Measurements from ENCODE around the gene PALLD.
A peak's percentile ranks its signal among the peaks of the same experiment; 100 is the strongest.
"Not testable (repeated sequence)": the region's sequence is repeated elsewhere in the genome, so short reads cannot be mapped to it uniquely, and the experiment has no call there.

The PALLD gene

DNA sequence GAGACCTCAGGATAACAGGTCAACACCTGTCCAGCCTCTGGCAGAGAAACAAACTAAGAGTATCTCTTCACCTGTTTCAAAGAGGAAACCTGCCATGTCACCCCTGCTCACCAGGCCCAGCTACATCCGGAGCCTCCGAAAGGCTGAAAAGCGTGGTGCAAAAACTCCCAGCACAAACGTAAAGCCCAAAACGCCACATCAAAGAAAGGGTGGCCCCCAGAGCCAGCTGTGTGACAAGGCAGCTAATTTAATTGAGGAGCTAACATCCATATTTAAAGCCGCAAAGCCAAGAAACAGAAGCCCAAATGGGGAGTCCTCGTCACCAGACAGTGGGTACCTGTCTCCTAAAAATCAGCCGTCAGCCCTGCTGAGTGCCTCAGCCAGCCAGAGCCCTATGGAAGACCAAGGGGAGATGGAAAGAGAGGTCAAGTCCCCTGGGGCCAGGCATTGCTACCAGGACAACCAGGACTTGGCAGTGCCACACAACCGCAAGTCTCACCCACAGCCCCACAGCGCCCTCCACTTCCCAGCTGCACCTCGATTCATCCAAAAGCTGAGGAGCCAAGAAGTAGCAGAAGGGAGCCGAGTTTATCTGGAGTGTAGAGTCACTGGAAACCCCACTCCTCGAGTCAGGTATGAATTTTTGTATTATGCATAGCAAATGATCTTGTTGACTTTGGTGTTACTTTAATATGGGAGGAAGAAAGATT is 15.1 kb downstream of the PALLD start:
- TF ChIP-seq, protein P1, sequence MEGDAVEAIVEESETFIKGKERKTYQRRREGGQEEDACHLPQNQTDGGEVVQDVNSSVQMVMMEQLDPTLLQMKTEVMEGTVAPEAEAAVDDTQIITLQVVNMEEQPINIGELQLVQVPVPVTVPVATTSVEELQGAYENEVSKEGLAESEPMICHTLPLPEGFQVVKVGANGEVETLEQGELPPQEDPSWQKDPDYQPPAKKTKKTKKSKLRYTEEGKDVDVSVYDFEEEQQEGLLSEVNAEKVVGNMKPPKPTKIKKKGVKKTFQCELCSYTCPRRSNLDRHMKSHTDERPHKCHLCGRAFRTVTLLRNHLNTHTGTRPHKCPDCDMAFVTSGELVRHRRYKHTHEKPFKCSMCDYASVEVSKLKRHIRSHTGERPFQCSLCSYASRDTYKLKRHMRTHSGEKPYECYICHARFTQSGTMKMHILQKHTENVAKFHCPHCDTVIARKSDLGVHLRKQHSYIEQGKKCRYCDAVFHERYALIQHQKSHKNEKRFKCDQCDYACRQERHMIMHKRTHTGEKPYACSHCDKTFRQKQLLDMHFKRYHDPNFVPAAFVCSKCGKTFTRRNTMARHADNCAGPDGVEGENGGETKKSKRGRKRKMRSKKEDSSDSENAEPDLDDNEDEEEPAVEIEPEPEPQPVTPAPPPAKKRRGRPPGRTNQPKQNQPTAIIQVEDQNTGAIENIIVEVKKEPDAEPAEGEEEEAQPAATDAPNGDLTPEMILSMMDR (IDR thresholded peaks at IDR 0.05; ENCODE audit: borderline replicate concordance, control extremely low read depth, extremely low read depth, insufficient read depth, missing control alignments), result no peak
- DNase-seq (ENCODE audit: low spot score), result no peak
- in situ Hi-C loops (cut with MboI; ENCODE audit: low sequenced_read_pairs, unreplicated experiment), result loop anchor here (25.0 kb wide), 1 partner anchor 400 kb away; no protein-coding TSS in a partner anchor

DNA sequence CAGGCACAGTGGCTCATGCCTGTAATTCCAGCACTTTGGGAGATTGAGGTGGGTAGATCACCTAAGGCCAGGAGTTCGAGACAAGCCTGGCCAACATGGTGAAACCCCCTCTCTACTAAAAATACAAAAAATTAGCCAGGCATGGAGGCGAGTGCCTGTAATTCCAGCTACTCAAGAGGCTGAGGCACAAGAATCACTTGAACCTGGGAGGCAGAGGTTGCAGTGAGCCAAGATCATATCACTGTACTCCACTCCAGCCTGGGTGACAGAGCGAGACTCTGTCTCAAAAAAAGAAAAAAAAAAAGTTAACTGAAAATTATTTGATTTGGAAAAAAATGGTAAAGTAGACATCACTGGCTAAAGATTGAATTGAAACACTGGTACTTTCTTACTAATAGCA is 17.0 kb downstream of the PALLD start:
- not testable (repeated sequence) for DNase-seq (ENCODE audit: low spot score)
- in situ Hi-C loops (cut with MboI; ENCODE audit: low sequenced_read_pairs, unreplicated experiment), result loop anchor here (25.0 kb wide), 1 partner anchor 398 kb away; no protein-coding TSS in a partner anchor

DNA sequence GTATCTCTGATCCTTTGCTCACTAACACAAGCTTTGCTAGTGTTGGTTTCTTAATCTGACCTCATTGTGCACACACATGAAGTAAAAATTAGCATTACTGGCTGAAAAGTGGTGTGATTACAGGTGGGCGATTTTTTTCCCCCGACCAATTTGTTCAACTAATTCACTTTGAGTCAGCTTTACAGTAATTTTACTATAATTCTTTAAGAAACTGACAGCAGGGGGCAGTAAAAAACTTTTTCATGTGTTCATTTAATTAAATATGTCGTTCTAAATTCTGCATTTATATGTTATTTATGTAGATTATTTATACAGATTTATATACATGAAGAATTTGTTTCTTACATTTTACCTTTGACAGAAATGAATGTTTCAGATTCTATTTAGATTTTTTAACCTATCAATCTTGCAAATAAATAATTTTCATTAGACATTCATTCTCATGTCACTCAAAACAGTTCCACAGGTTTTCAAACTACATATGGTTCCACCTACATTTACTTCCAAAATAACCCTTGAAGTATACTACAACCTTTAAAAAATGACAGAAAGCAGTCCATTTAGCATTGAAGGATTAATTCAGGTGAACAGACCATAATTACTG is 17.5 kb downstream of the PALLD start:
- in situ Hi-C loops (cut with MboI; ENCODE audit: low sequenced_read_pairs, unreplicated experiment), result loop anchor here (25.0 kb wide), 1 partner anchor 398 kb away; no protein-coding TSS in a partner anchor
- TF ChIP-seq, protein P1 (IDR thresholded peaks at IDR 0.05; ENCODE audit: borderline replicate concordance, control extremely low read depth, extremely low read depth, insufficient read depth, missing control alignments), result no peak
- DNase-seq (ENCODE audit: low spot score), result peak; percentile 20

DNA sequence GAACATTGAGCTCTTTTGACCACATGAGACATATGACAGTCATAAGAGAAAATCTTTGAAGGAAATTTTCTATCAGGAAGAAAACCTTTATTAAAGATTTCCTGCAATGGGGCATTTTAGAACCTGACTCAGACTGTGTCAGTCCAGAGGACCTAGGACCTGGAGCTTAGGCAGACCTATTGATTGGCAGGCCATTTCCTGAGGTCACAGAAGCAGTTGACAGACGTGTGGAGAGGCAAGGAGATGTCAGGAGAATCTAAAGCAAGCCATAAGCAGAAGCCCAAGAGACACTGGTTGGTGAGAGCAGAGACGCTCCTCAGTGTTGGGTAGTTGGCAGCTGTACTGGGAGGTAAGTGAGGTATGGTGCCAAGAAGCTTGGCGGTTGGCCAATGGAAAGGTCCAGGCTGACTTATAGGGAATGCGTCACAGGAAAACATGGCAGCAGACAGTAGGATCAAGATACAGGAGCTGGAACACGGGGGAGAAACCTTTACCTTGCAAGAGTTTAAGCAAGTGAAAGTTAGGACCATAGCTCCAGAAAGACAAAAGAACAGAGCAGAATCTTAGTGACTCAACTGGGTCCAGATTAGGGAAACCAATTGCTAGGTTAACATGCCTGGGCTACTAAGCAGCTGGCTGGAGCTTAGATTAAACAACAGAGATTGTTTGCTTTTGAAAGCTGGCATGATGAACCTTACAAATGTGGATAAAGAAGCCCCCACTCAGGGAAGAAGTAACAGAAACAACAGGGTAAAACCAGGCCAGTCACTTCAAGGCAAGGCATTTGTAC is 18.6 kb downstream of the PALLD start:
- in situ Hi-C loops (cut with MboI; ENCODE audit: low sequenced_read_pairs, unreplicated experiment), result loop anchor here (25.0 kb wide), 1 partner anchor 397 kb away; no protein-coding TSS in a partner anchor
- DNase-seq (ENCODE audit: low spot score), result no peak
- TF ChIP-seq, protein P1 (IDR thresholded peaks at IDR 0.05; ENCODE audit: borderline replicate concordance, control extremely low read depth, extremely low read depth, insufficient read depth, missing control alignments), result no peak

DNA sequence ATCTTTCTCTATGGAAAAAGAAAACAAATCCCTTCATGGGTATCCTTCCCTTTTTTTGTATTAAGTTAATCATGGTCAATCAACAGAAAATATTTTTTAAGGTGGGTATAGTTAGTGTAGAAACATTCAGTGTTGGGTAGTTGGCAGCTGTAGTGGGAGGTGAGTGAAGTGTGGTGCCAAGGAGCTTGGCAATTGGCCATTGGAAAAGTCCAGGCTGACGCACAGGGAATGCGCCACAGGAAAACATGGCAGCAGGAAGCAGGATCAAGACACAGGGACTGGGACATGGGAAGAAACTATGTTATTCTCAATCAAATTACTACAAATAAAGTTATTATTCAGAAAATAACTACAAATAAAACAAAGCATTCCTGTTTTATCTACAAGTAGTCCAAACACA is 20.0 kb downstream of the PALLD start:
- TF ChIP-seq, protein P1 (IDR thresholded peaks at IDR 0.05; ENCODE audit: borderline replicate concordance, control extremely low read depth, extremely low read depth, insufficient read depth, missing control alignments), result no peak
- in situ Hi-C loops (cut with MboI; ENCODE audit: low sequenced_read_pairs, unreplicated experiment), result loop anchor here (25.0 kb wide), 1 partner anchor 395 kb away; no protein-coding TSS in a partner anchor
- DNase-seq (ENCODE audit: low spot score), result no peak

DNA sequence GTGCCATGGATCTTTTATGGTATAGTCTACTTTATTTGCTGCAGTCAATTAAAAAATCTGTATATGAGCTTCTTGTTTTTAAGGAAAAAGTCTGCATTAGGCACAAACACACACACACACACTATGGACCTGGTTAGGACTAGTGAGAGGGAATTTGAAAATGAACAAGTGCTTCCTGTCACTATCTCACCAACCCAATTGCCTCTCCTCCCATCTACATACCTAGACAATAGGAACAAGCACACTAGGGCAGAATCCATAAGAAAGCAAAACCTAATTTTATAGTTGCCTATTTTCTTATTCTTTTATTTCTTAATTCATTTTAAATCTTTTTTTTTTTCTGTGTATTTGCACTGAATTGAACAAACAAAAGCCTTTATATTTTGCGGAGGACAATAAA is 22.7 kb downstream of the PALLD start:
- in situ Hi-C loops (cut with MboI; ENCODE audit: low sequenced_read_pairs, unreplicated experiment), result loop anchor here (25.0 kb wide), 1 partner anchor 393 kb away; no protein-coding TSS in a partner anchor
- DNase-seq (ENCODE audit: low spot score), result no peak
- TF ChIP-seq, protein P1 (IDR thresholded peaks at IDR 0.05; ENCODE audit: borderline replicate concordance, control extremely low read depth, extremely low read depth, insufficient read depth, missing control alignments), result no peak

Measured in GM13976 (cell line).